Measurements from ENCODE around the gene PLEKHH1.

The PLEKHH1 gene

GRCh38 chr14:67510121-67510520, 23.0 kb upstream of the PLEKHH1 start:
- in situ Hi-C loops (cut with HindIII; ENCODE audit: low sequenced_read_pairs), result no loop called here

GRCh38 chr14:67510836-67511235, 22.3 kb upstream of the PLEKHH1 start:
- in situ Hi-C loops (cut with HindIII; ENCODE audit: low sequenced_read_pairs), result no loop called here

- in situ Hi-C loops (cut with HindIII; ENCODE audit: low sequenced_read_pairs), result no loop called here
These were observed 20.4 kb upstream of the PLEKHH1 start for GRCh38 chr14:67512463-67513310.

GRCh38 chr14:67513631-67514108, 19.4 kb upstream of the PLEKHH1 start:
- in situ Hi-C loops (cut with HindIII; ENCODE audit: low sequenced_read_pairs), result no loop called here

GRCh38 chr14:67514203-67514607, 18.9 kb upstream of the PLEKHH1 start:
- in situ Hi-C loops (cut with HindIII; ENCODE audit: low sequenced_read_pairs), result no loop called here

- in situ Hi-C loops (cut with HindIII; ENCODE audit: low sequenced_read_pairs), result no loop called here
These were observed 18.3 kb upstream of the PLEKHH1 start for GRCh38 chr14:67514650-67515385.

- in situ Hi-C loops (cut with HindIII; ENCODE audit: low sequenced_read_pairs), result no loop called here
These were observed 17.6 kb upstream of the PLEKHH1 start for GRCh38 chr14:67515386-67516079.

- in situ Hi-C loops (cut with HindIII; ENCODE audit: low sequenced_read_pairs), result no loop called here
These were observed 16.4 kb upstream of the PLEKHH1 start for GRCh38 chr14:67516676-67517075.

- in situ Hi-C loops (cut with HindIII; ENCODE audit: low sequenced_read_pairs), result no loop called here
These were observed 16.0 kb upstream of the PLEKHH1 start for GRCh38 chr14:67517083-67517482.

GRCh38 chr14:67519406-67519805, 13.7 kb upstream of the PLEKHH1 start:
- in situ Hi-C loops (cut with HindIII; ENCODE audit: low sequenced_read_pairs), result no loop called here

- in situ Hi-C loops (cut with HindIII; ENCODE audit: low sequenced_read_pairs), result no loop called here
These were observed 12.6 kb upstream of the PLEKHH1 start for GRCh38 chr14:67520482-67520881.

GRCh38 chr14:67522270-67522669, 10.8 kb upstream of the PLEKHH1 start:
- in situ Hi-C loops (cut with HindIII; ENCODE audit: low sequenced_read_pairs), result no loop called here

- in situ Hi-C loops (cut with HindIII; ENCODE audit: low sequenced_read_pairs), result no loop called here
These were observed 9.1 kb upstream of the PLEKHH1 start for GRCh38 chr14:67523764-67524633.

GRCh38 chr14:67524634-67524963, 8.5 kb upstream of the PLEKHH1 start:
- in situ Hi-C loops (cut with HindIII; ENCODE audit: low sequenced_read_pairs), result no loop called here

GRCh38 chr14:67525389-67525788, 7.7 kb upstream of the PLEKHH1 start:
- in situ Hi-C loops (cut with HindIII; ENCODE audit: low sequenced_read_pairs), result no loop called here

- in situ Hi-C loops (cut with HindIII; ENCODE audit: low sequenced_read_pairs), result no loop called here
These were observed 6.9 kb upstream of the PLEKHH1 start for GRCh38 chr14:67526181-67526580.

GRCh38 chr14:67526676-67527459, 6.2 kb upstream of the PLEKHH1 start:
- in situ Hi-C loops (cut with HindIII; ENCODE audit: low sequenced_read_pairs), result no loop called here

GRCh38 chr14:67527756-67528155, 5.3 kb upstream of the PLEKHH1 start:
- in situ Hi-C loops (cut with HindIII; ENCODE audit: low sequenced_read_pairs), result no loop called here

GRCh38 chr14:67528276-67528675, 4.8 kb upstream of the PLEKHH1 start:
- in situ Hi-C loops (cut with HindIII; ENCODE audit: low sequenced_read_pairs), result no loop called here
